T-helper 2 cell treated with Interferon-gamma antibody and Interleukin-4, amounts not matched to agents 100 ng/mL and 5 ng/mL, for 36 hours (primary cell): Measurements from ENCODE around the gene ITGAD. TPM values are rescaled to one million over a fixed set of nuclear protein-coding genes. Genes with fewer than 3 reads are reported as not detected.

ENCODE experiments used
- intact Hi-C: fragments of 100-400 bp; cut with micrococcal nuclease; formaldehyde crosslinking; loops from one replicate; pipeline ENCODE4 v1.15.1; 2023
- total RNA-seq: library from RNA; stranded (reverse); gene quantifications from 2 replicates; pipeline ENCODE4 v1.2.3, GENCODE V29; 2022

ITGAD gene
- total RNA-seq, 1 donor from 2014 or later: 0.27 TPM

DNA sequence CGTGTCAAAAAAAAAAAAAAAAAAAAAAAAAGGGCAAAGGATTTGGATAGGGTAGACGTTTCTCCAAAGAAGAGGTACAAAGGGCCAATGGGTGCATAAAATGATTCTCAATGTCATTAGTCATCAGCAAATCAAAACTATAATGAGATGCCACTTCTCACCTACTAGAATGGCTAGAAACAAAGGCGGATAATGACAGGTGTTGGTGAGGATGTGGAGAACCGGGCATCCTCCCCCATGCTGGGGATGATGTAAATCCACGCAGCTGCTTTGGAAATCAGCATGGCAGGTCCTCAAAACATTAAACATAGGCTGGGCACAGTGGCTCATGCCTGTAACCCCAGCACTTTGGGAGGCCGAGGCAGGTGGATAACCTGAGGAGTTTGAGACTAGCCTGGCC is 28.7 kb upstream of the ITGAD start:
- intact Hi-C loops: no loop called here

DNA sequence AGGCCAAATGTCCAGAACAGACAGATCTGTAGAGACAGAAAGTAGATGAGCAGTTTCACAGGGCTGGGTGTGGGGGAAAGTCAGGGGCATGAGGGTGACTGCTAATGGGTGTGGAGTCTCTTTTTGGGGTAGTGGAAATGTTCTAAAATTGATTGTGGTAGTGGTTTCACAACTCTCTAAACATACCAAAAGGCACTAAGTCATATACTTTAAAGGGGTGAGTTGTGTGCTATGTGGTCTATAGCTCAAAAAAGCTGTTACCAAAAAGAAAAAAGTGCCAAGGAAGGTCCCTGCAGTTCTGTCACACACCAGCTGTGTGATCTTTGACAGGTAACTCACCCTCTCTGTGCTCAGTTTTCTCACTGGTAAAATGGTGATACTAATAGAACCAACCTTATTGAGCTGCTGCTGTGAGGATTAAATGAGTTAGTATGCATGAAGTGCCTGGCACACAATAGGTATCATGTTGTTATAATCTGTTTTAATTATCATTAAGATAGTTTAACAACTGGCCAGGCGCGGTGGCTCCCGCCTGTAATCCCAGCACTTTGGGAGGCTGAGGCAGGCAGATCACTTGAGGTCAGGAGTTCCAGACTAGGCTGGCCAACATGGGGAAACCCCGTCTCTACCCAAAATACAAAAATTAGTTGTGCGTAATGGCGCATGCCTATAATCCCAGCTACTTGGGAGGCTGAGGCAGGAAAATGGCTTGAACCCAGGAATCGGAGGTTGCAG is 27.8 kb upstream of the ITGAD start:
- intact Hi-C loops: no loop called here

DNA sequence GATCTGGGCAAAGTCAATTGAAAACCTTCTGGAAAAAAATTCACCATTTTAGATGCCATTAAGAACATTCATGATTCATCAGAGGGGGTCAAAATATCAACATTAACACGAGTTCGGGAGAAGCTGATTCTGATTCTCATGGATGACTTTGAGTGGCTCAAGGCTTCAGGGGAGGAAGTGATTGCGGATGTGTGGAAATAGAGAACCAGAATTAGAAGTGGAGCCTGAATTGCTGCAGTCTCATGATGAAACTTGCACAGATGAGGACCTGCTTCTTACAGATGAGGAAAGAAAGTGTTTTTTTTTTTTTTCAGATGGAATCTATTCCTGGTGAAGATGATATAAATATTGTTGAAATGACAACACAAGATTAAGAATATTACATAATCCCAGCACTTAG is 25.3 kb upstream of the ITGAD start:
- intact Hi-C loops: no loop called here

- intact Hi-C loops: no loop called here
These were observed 22.1 kb upstream of the ITGAD start for GRCh38 chr16:31371008-31371407.

DNA sequence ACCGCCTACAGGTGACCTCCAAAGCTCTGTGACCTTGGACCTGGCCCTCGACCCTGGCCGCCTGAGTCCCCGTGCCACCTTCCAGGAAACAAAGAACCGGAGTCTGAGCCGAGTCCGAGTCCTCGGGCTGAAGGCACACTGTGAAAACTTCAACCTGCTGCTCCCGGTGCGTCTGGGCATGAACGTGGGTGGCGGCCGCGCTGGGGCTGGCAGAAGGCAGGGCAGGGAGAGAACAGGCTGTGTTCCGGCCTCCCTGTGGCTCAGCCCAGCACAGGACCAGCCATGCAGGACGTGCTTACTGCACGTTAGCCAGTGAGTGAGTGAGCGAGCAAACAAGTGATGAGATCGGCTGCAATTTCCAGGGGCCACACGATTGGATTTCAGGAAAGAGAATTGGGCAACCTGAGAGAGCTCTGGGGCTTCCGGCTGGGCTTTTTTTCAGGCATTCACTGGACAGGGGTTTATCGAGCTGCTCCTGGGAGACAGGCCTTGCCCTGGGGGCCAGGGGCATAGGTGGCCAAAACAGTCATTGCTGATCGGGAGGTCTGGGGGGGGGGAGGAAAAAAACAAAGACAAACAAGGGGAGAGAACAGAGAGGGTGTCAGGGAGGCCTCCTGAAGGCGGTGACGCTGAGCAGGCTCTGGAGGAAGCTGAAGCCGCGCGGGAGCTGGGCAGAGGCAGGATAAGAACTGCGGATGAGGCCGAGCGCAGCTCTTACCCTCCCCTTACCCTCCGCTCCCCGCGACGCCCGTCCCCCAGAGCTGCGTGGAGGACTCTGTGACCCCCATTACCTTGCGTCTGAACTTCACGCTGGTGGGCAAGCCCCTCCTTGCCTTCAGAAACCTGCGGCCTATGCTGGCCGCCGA is 21.3 kb upstream of the ITGAD start:
- intact Hi-C loops: no loop called here

- intact Hi-C loops: no loop called here
These were observed 19.9 kb upstream of the ITGAD start for GRCh38 chr16:31373235-31373634.

GRCh38 chr16:31375231-31375630 is 17.9 kb upstream of the ITGAD start:
- intact Hi-C loops: no loop called here

GRCh38 chr16:31376705-31377104 is 16.4 kb upstream of the ITGAD start:
- intact Hi-C loops: no loop called here

DNA sequence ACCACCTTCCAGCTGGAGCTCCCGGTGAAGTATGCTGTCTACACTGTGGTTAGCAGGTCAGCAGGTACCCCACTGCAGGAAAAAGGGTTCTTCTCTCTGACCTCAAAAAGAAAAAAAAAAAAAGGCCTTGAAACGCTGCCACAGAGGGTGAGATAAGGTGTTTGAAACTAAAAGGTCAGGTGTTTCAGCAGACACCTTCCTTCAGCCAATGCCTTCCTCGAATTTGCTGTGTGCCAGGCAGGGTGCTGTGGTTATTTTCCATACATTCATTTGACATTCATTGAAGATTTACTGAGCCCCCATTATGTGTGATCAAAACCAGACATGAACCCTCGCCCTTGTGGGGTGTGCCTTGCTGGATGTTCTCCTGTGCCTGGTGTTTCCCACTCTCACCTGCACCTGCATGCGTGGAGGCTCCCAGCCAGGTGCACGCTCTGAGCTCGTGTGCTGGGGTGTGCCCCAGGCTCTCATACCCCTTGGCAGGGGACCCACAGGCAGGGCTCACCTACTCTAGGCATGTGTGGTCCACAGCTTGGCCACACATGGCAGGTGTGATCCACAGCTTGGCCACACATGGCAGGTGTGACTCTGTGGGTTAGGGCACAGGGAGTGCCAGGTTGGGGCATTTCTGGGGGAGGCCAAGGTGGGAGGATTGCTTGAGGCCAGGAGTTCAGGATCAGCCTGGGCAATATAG is 15.8 kb upstream of the ITGAD start:
- intact Hi-C loops: no loop called here

GRCh38 chr16:31380201-31380600 is 12.9 kb upstream of the ITGAD start:
- intact Hi-C loops: loop anchor here (5.0 kb wide), 2 partner anchors 178 to 238 kb away; partner anchors contain the start of gene PYCARD

DNA sequence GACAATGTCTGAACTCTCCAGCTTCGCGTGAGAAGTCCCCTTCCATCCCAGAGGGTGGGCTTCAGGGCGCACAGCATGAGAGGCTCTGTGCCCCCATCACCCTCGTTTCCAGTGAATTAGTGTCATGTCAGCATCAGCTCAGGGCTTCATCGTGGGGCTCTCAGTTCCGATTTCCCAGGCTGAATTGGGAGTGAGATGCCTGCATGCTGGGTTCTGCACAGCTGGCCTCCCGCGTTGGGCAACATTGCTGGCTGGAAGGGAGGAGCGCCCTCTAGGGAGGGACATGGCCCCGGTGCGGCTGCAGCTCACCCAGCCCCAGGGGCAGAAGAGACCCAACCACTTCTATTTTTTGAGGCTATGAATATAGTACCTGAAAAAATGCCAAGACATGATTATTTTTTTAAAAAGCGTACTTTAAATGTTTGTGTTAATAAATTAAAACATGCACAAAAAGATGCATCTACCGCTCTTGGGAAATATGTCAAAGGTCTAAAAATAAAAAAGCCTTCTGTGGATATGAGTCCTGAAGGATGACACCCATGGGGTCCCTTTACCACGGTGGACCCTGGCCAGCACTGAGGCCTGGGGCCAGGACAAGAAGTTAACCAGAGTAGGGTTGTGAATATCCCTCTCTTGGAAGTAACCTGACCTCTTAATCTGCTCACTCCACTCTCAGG is 10.5 kb upstream of the ITGAD start:
- intact Hi-C loops: loop anchor here (1.0 to 5.0 kb wide), 3 partner anchors 61 to 240 kb away; partner anchors contain the start of gene PYCARD

GRCh38 chr16:31385680-31386079 is 7.5 kb upstream of the ITGAD start:
- intact Hi-C loops: no loop called here

DNA sequence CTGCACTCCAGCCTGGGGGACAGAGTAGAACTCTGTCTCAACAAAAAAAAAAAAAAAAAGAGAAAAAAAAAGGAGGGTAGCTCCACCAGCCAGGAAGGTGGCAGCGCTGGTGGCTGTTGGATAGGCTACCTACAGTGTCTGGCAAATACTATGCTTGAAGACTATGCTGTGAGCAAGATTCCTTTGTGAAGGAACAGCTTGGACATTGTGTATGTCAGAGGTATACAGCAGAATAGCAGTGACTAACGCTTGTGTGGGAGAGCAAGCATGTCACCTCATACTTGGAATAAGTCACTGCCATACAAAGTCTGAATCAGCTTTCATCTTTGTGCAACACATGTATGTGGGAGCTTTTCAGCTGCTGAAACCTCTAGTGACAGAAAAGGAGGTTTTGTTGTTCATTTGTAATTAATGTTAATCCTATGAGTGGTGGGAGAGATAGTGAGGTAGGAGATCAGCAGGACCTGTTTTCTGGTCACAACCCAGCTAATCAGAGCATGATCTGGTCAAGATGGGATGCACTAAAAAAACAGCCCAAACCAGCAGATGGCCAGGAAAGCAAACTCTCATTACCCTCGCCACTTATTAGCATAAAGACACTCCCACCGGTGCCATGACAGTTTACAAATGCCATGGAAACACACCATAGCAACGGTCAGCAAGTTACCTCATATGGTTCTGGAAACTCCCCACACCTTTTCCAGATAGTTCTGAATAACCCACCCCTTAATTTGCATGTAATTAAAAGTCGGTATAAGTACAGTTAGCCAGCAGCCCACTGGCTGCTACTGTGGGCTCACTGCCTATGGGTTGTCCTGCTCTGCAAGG is 6.8 kb upstream of the ITGAD start:
- intact Hi-C loops: no loop called here

- intact Hi-C loops: no loop called here
These were observed 4.6 kb upstream of the ITGAD start for GRCh38 chr16:31388535-31388934.

- intact Hi-C loops: no loop called here
These were observed 2.6 kb upstream of the ITGAD start for GRCh38 chr16:31390504-31391041.

GRCh38 chr16:31395647-31396046 is 2.5 kb downstream of the ITGAD start:
- intact Hi-C loops: no loop called here

DNA sequence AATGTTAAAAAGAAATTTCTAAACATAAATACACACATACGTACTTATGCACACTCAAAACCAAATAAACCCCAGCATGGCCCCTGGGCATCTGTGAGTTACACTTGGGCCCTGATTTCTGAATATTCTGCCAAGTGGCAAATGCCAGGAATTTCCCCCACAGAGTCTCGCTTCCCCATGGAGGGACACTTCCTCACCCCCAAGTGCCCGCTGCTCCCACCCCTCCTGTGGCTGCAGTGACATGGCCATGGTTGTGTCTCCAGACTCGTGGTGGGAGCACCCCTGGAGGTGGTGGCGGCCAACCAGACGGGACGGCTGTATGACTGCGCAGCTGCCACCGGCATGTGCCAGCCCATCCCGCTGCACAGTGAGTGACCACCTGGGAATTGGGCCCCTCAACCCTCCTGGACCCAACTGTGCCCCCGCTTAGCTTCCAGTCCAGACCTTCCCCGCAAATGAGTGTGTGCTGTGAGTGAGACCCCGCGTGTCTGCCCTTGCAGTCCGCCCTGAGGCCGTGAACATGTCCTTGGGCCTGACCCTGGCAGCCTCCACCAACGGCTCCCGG is 4.0 kb downstream of the ITGAD start:
- intact Hi-C loops: no loop called here

DNA sequence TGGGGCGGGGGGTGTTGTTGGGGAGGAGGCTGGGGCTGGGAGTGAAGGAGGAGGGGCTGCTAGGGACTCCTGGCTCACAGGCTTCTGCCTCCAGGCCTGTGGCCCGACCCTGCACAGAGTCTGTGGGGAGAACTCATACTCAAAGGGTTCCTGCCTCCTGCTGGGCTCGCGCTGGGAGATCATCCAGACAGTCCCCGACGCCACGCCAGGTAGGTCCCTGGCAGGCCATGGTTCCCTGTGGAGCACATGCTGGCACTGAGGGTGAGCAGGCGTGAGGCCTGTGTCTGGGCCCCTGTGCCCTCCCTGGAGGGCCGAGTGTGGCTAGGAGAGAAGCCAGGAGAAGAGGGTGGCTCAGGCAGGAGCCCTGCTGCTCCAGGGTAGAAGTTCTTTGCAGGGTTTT is 4.6 kb downstream of the ITGAD start:
- intact Hi-C loops: no loop called here

DNA sequence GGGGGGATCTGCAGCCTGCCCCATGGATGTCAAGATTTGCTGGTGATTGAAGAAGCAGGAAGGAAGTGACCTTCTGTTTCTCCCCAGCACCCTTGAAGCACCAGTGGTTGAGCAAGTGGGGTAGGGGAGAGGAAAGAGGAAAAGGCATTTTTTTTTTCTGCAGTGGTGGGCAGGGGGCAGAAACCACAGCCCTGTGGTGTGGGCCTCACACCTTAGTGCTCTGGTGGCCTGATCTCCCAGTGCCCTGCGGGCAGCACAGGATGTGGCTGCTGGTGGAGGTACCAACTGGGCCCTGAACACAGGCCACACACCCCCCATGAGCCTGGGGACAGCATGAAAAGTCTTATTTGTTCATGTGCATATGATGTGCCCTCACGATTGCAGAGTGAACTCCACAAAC is 7.1 kb downstream of the ITGAD start:
- intact Hi-C loops: no loop called here

DNA sequence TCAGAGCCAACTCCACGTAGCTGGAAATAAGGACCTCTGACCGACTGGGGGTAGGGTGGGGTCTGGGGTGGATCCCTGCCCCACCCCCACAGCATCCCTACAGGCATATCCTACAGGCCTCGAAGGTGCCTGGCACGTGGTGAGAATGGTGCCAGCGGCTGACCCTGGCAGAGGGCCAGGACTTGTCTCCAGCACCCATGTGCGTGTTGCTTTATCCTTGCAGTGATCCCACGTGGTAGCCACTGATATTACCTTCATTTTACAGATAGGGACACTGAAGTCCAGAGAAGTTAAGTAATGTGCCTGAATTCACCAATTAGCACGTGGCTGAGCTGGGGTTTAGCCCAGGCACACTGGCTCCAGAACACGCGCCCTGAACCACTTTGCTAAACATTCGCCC is 8.3 kb downstream of the ITGAD start:
- intact Hi-C loops: no loop called here
